Osteoblast (primary cell): ENCODE measurements around the gene SLX9. TPM values are rescaled to one million over a fixed set of nuclear protein-coding genes. Genes with fewer than 3 reads are reported as not detected.

ENCODE experiments used
- DNase-seq: peaks from one replicate; pipeline ENCODE4 v3.0.0; 2011; ENCODE audit warnings: low spot score, mixed read lengths; ENCODE audit not compliant: insufficient read length; ENCODE audit errors: missing footprints
- H2AFZ ChIP-seq: 2 replicates; pipeline ENCODE4 v1.6.0; 2011; ENCODE audit warnings: mild to moderate bottlenecking, low read length
- H3K27ac ChIP-seq: 2 replicates; pipeline ENCODE4 v1.5.1; 2011; ENCODE audit warnings: mild to moderate bottlenecking, low read depth, low read length, moderate library complexity
- H3K27me3 ChIP-seq: 2 replicates; pipeline ENCODE4 v1.6.0; 2012; ENCODE audit warnings: mild to moderate bottlenecking, control low read depth, inconsistent platforms, low read length, moderate library complexity; ENCODE audit not compliant: insufficient read depth
- H3K36me3 ChIP-seq: 2 replicates; pipeline ENCODE4 v1.5.1; 2011; ENCODE audit warnings: mild to moderate bottlenecking, low read length, control low read depth, moderate library complexity; ENCODE audit not compliant: insufficient read depth
- H3K4me1 ChIP-seq: 2 replicates; pipeline ENCODE4 v1.5.1; 2011; ENCODE audit warnings: mild to moderate bottlenecking, low read length, control low read depth, moderate library complexity; ENCODE audit not compliant: insufficient read depth
- H3K4me2 ChIP-seq: 2 replicates; pipeline ENCODE4 v1.6.0; 2011; ENCODE audit warnings: mild to moderate bottlenecking, low read length; ENCODE audit not compliant: insufficient read depth
- H3K4me3 ChIP-seq: fragments of 200-600 bp; sonication (generic); 3 replicates; pipeline ENCODE4 v1.5.1; 2012; ENCODE audit warnings: mild to moderate bottlenecking, low read length, inconsistent platforms; ENCODE audit not compliant: insufficient read depth
- H3K79me2 ChIP-seq: 2 replicates; pipeline ENCODE4 v1.6.0; 2012; ENCODE audit warnings: mild to moderate bottlenecking, low read length, control low read depth, inconsistent platforms; ENCODE audit not compliant: insufficient read depth
- H3K9me3 ChIP-seq: 2 replicates; pipeline ENCODE4 v1.5.1; 2011; ENCODE audit warnings: low read depth, low read length, control low read depth
- H4K20me1 ChIP-seq: 2 replicates; pipeline ENCODE4 v1.6.0; 2012; ENCODE audit warnings: mild to moderate bottlenecking, low read length, control low read depth; ENCODE audit not compliant: insufficient read depth
- total RNA-seq: library from RNA; depleted of rRNA; stranded (reverse); fragments of >200 nt; gene quantifications from 2 replicates; pipeline ENCODE4 v1.2.3, GENCODE V29; 2012
- TF ChIP-seq, protein P1 (sequence below): IDR thresholded peaks from 2 replicates; pipeline ENCODE4 v1.5.1; 2011; ENCODE audit warnings: mild to moderate bottlenecking, low read depth, low read length, moderate library complexity; ENCODE audit errors: extremely low read depth

Gene SLX9
- total RNA-seq, 1 donor: 9.4 TPM

DNA sequence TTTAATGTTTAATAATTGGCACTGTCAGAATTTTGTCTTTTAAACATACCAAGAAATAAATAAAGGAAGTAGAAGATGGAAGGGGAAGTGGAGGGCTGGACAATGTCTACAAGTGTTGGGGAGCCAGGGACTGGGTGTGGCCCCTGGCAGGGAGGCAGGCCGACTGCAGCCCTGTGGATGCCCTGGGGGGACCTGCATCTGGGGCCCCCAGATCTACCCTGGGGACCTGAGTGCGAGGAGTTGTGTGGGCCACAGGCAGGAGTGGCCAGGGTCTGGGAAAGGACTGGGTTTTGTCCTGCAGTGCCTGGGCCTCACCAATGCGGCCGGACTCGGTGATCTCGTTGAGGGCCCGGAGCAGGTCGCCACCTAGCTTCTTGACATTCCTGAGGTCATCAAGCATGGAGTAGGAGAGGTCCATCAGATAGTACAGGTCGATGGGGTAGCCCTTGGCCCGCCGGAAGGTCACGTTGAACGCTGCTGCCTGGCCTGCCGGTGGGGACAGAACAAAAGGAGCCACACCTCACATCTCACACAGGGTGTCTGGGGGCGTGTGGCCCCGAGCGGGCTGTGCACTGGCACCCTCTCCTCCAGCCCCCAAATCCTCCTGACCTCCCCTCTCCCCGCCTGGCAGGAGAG, 36.7 kb upstream of the SLX9 start:
- H3K36me3 ChIP-seq: no peaks in the 10 kb centered on the region
- DNase-seq: no peak
- H3K27ac ChIP-seq: no peak overlapping the region
- TF ChIP-seq, protein P1, sequence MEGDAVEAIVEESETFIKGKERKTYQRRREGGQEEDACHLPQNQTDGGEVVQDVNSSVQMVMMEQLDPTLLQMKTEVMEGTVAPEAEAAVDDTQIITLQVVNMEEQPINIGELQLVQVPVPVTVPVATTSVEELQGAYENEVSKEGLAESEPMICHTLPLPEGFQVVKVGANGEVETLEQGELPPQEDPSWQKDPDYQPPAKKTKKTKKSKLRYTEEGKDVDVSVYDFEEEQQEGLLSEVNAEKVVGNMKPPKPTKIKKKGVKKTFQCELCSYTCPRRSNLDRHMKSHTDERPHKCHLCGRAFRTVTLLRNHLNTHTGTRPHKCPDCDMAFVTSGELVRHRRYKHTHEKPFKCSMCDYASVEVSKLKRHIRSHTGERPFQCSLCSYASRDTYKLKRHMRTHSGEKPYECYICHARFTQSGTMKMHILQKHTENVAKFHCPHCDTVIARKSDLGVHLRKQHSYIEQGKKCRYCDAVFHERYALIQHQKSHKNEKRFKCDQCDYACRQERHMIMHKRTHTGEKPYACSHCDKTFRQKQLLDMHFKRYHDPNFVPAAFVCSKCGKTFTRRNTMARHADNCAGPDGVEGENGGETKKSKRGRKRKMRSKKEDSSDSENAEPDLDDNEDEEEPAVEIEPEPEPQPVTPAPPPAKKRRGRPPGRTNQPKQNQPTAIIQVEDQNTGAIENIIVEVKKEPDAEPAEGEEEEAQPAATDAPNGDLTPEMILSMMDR: no peak
- H4K20me1 ChIP-seq: no peaks in the 10 kb centered on the region
- no peak overlapping the region for H3K4me2 ChIP-seq
- no peaks in the 10 kb centered on the region for H3K9me3 ChIP-seq
- no peaks in the 10 kb centered on the region for H3K27me3 ChIP-seq
- H3K4me1 ChIP-seq: peaks cover 2% of the 10 kb centered on the region
- H2AFZ ChIP-seq: no peak overlapping the region
- no peak overlapping the region for H3K4me3 ChIP-seq
- no peaks in the 10 kb centered on the region for H3K79me2 ChIP-seq

DNA sequence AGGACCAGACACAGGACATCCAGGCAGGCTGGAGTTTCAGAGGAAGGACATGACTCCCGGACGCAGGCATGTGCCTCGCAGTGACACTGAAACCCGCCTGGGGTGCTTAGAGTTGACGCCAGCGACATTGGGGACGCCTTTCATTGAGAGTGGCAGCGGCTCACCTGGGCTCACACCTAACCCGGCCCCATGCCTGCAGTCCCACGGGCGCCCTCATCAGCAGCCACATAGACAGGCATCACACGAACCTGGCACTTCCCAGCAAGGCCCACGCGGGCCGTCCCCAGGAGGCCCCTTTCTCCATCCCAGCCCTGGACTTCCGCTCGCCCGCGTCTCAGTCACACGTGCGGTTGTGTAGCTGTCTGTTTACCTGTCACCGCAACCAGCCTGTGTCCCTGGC, 36.1 kb upstream of the SLX9 start:
- TF ChIP-seq, protein P1: no peak
- H3K4me1 ChIP-seq: peaks cover 6% of the 10 kb centered on the region
- no peaks in the 10 kb centered on the region for H3K79me2 ChIP-seq
- no peaks in the 10 kb centered on the region for H3K27me3 ChIP-seq
- H3K4me3 ChIP-seq: no peak overlapping the region
- no peak for DNase-seq
- no peaks in the 10 kb centered on the region for H3K36me3 ChIP-seq
- no peaks in the 10 kb centered on the region for H3K9me3 ChIP-seq
- H4K20me1 ChIP-seq: no peaks in the 10 kb centered on the region
- no peak overlapping the region for H3K27ac ChIP-seq
- no peak overlapping the region for H2AFZ ChIP-seq
- no peak overlapping the region for H3K4me2 ChIP-seq

DNA sequence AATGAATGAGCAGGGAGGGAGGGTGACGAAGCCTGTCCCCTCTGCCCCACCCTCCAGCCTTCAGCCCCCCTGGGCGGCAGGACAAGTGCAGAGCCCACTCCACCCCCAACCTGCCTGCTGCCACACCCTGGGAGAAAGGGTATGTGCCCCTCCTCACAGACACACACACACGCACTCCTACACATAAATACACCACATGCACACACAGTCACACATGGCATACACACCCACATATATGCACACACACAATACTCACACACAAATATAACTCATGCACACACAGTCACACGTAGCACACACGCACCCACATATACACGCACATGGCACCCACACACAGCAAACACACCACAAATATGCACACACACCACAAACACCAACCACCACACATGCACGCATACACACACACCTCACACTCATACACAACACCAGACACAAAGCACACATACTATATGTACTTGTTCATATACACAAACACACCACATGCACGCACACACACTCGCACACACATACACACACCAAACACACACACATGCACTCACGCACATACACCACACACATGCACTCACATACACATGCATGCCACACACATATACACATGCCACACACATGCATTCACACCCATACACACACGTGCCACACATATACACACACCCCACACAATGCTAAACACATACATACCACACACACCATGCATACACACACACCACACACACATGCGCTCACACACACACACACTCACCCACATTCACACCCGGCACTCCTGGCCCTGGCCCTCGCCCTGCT, 35.5 kb upstream of the SLX9 start:
- TF ChIP-seq, protein P1: no peak
- H3K36me3 ChIP-seq: no peaks in the 10 kb centered on the region
- H4K20me1 ChIP-seq: no peaks in the 10 kb centered on the region
- H2AFZ ChIP-seq: no peak overlapping the region
- no peak overlapping the region for H3K4me3 ChIP-seq
- H3K4me1 ChIP-seq: peaks cover 10% of the 10 kb centered on the region
- no peak overlapping the region for H3K4me2 ChIP-seq
- H3K27me3 ChIP-seq: no peaks in the 10 kb centered on the region
- H3K9me3 ChIP-seq: no peaks in the 10 kb centered on the region
- no peak overlapping the region for H3K27ac ChIP-seq
- H3K79me2 ChIP-seq: no peaks in the 10 kb centered on the region
- no peak for DNase-seq

DNA sequence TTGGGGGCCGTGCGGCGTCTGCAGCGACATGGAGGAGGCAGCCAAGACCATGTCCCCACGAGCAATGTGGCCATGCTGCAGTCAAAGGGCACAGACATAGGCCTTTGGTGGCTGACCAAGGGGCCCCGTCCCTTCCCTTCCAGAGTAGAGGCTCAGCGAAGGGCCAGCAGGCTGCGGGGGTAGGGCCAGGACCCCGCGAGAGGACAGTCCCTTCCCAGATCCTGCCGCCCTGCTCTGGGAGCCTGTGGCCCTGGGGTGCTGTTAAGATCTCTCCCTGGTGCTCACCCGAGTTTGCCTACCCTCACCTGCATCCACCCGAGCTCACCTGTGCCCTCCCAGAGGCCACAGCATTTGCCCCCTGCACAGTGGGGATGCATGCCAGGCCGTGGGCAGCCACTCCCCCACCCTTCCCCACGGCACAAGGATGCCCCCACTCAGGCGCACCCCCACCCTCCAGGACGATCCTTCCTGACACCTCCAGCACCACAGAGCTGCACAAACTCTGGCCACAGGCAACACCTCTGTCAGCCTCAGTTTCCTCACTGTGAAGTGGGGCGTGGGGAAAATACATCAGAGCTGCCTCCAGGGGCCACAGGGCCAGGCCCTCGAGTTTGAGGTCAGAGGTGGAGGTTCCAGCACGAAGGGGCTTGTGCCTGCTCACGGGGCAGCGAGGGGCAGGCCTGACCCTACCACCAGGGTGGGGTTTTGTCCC, 34.7 kb upstream of the SLX9 start:
- no peak overlapping the region for H3K27ac ChIP-seq
- TF ChIP-seq, protein P1: no peak
- peaks cover 10% of the 10 kb centered on the region for H3K4me1 ChIP-seq
- H3K27me3 ChIP-seq: no peaks in the 10 kb centered on the region
- H3K9me3 ChIP-seq: no peaks in the 10 kb centered on the region
- H4K20me1 ChIP-seq: no peaks in the 10 kb centered on the region
- H2AFZ ChIP-seq: no peak overlapping the region
- no peaks in the 10 kb centered on the region for H3K36me3 ChIP-seq
- DNase-seq: no peak
- no peak overlapping the region for H3K4me3 ChIP-seq
- H3K4me2 ChIP-seq: no peak overlapping the region
- no peaks in the 10 kb centered on the region for H3K79me2 ChIP-seq
